Stimulated activated CD4-positive, alpha-beta T cell treated with anti-CD3 and anti-CD28 coated beads, TNF-alpha, amount 100 ng/mL, for 24 hours (primary cell): ENCODE results near the gene PEX11B.
A peak's percentile ranks its signal among the peaks of the same experiment; 100 is the strongest.

Source experiments
- DNase-seq, 3 experiments: peaks; one replicate each; pipeline ENCODE4 v3.0.0-alpha.2; 2020; ENCODE audit warnings: low read depth in 3 of 3

Gene PEX11B

DNA sequence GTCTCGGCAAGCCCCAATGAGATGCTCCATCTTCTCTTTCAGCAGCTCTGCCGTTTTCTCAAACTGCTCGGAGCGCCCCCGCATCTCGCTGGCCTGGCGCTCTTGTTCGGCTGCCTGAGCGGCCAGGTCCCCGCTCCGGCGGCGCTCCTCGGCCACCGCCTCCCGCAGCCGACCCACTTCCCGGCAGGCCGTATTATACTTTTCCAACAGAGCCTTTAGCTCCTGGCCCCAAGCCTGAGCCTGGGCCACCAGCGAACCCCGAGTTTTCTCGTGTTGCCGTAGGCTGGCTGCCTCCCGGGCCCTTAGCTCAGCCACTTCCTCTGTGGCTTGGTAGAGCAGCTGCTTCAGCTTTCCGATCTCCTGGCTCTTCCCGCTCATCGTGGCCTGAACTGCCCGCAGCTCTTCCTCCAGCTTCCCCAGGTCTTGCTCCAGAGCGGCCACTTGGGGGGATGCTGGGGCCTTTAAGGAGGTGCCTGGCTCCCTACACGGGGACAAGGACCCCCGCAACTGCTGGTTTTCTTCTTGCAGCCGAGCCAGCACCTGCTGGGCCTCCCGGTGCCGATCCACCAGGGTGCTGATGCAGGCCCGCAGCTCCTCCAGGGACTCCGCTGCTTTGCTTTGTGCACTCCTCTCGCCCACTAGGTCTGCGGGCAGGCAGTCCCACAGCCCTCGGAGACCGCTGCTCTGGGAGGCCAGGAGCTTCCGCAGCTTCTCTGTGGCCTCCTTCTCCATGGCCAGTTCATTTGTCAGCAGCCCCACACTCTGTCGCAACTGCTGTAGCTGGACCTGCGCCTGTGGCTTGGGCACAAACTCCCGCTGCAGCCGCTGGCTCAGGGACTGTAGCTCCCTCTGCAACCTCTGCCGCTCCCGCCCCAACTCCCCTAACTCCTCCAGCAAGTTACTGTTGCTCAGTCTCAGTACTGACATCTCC is 46.3 kb downstream of the PEX11B start:
- DNase-seq: peak in 2 of 3 experiments; percentile 6 to 24

DNA sequence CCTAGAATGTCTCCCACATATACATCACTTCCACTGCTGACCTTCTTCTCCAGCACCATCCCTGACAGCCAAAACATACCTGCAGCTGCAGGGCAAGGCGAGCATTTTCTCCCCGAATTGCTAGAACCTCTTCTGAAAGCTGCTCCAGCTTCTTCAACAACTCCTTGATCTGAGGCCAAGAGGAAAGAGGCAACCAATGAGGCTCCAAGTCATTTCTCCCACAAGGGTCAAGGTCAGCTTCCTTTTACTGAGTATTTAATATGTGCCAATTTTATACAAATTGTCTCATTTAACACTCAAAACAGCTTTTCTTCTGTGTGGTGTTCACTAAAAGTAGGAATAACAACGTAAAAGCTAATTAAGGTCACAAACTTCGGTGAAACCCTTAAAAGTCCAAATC is 50.3 kb downstream of the PEX11B start:
- no peak for DNase-seq

DNA sequence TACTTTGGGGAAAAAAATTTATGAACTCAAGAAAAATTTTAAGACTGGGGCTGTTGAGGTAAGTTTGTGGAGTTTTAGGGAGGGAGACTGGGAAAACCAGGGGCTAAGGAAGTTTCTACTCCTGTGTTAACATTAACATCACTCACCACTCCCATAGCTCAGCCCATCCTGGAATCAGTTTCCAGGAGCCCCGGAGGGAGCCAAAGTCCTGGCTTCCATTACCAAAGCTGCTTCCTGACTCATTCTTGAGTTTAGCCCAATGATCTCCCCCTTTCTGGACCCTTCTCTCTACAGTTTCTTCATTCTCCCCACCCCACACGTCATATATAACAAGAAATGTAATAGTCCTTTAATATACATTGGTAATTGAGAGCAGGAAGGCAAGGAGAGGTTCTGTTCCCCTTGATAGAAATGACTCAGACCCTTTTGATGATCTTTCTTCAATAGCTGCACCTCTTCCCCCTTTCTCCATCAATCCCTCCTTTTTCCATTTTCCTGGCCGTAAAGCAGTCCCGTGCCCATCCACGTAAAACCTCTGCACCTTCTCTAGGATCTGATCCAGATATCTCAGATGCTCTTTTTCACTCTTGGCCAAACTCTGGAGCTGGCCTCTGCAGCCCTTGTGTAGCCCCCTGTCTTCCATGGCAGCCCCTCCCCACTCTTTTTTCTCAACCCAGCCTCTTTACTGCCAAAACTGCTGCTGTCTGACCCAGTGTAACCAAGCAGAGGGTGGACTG is 55.1 kb downstream of the PEX11B start:
- no peak for DNase-seq
